Activated CD8-positive, alpha-beta memory T cell treated with anti-CD3 and anti-CD28 coated beads, Interleukin-2, amount 10 ng/mL, durations not matched to agents 7 days and 5 days (primary cell): ENCODE data around the gene AOPEP. TPM values are rescaled to one million over a fixed set of nuclear protein-coding genes. Genes with fewer than 3 reads are reported as not detected.

Experiments used
- ATAC-seq: fragments of 150-1000 bp; cut with Tn5 transposase; one replicate; pipeline ENCODE4 v1.10.0; 2021; ENCODE audit warnings: moderate library complexity
- CTCF ChIA-PET: fragments of 350-600 bp; sonication (Branson Sonifier 250); formaldehyde crosslinking; loops from one replicate; lab custom pipeline; 2021; ENCODE audit warnings: antibody characterized with exemption; lab: Charles Lee
- DNase-seq: peaks from one replicate; pipeline ENCODE4 v3.0.0-alpha.2; 2020
- H3K27ac Mint-ChIP-seq: one replicate; pipeline ENCODE4 v1.8.0; 2021; ENCODE audit warnings: mild to moderate bottlenecking, mixed read lengths
- H3K27me3 Mint-ChIP-seq: one replicate; pipeline ENCODE4 v1.8.0; 2021; ENCODE audit warnings: mixed read lengths
- H3K36me3 Mint-ChIP-seq: one replicate; pipeline ENCODE4 v1.8.0; 2021; ENCODE audit warnings: mild to moderate bottlenecking, mixed read lengths
- H3K4me1 Mint-ChIP-seq: one replicate; pipeline ENCODE4 v1.8.0; 2021; ENCODE audit warnings: mixed read lengths
- H3K4me3 Mint-ChIP-seq: one replicate; pipeline ENCODE4 v1.8.0; 2021; ENCODE audit warnings: mild to moderate bottlenecking, moderate library complexity, mixed read lengths
- H3K9me3 Mint-ChIP-seq: one replicate; pipeline ENCODE4 v1.8.0; 2022; ENCODE audit warnings: low read depth, mixed read lengths
- total RNA-seq, 2 experiments: library from RNA; stranded (reverse); gene quantifications; one replicate each; pipeline ENCODE4 v1.2.3, GENCODE V29; 2021

The AOPEP gene
- total RNA-seq, 2 experiments from 2014 or later: 9.8 to 13.7 TPM

- CTCF ChIA-PET: no interaction called here
- Mint-ChIP-seq H3K4me3 (no peak overlapping the region), H3K9me3 (no peaks in the 10 kb centered on the region), H3K4me1 (no peaks in the 10 kb centered on the region), H3K27me3 (no peaks in the 10 kb centered on the region), H3K27ac (no peak overlapping the region), H3K36me3 (peaks cover 2% of the 10 kb centered on the region)
- no peak for ATAC-seq
- no peak for DNase-seq
These were observed 189.3 kb downstream of the AOPEP start for GRCh38 chr9:94915476-94916450.

- no peaks in the 10 kb centered on the region for H3K9me3 Mint-ChIP-seq
- no peak overlapping the region for H3K4me3 Mint-ChIP-seq
- CTCF ChIA-PET: interaction anchor here (0.9 to 1.5 kb wide), 3 partner anchors 12 to 236 kb away, joined by 3 to 7 read pairs (median 3); no protein-coding TSS in a partner anchor
- no peak for DNase-seq
- no peak for ATAC-seq
- H3K27ac Mint-ChIP-seq: no peak overlapping the region
- H3K27me3 Mint-ChIP-seq: no peaks in the 10 kb centered on the region
- no peaks in the 10 kb centered on the region for H3K4me1 Mint-ChIP-seq
- H3K36me3 Mint-ChIP-seq: peaks cover 2% of the 10 kb centered on the region
These were observed 190.5 kb downstream of the AOPEP start for GRCh38 chr9:94916956-94917355.

GRCh38 chr9:94918038-94918753 is 191.7 kb downstream of the AOPEP start:
- ATAC-seq (peak; percentile 30), DNase-seq (no peak)
- Mint-ChIP-seq H3K4me3 (no peak overlapping the region), H3K27me3 (no peaks in the 10 kb centered on the region), H3K9me3 (no peaks in the 10 kb centered on the region), H3K27ac (no peak overlapping the region), H3K4me1 (no peaks in the 10 kb centered on the region), H3K36me3 (peaks cover 2% of the 10 kb centered on the region)
- CTCF ChIA-PET: interaction anchor here (0.9 to 1.5 kb wide), 4 partner anchors 14 to 237 kb away, joined by 3 to 7 read pairs (median 3); no protein-coding TSS in a partner anchor

GRCh38 chr9:94919376-94920098 is 193.0 kb downstream of the AOPEP start:
- H3K4me3 Mint-ChIP-seq: no peak overlapping the region
- H3K4me1 Mint-ChIP-seq: no peaks in the 10 kb centered on the region
- H3K9me3 Mint-ChIP-seq: no peaks in the 10 kb centered on the region
- DNase-seq: no peak
- ATAC-seq: no peak
- no peaks in the 10 kb centered on the region for H3K27me3 Mint-ChIP-seq
- H3K36me3 Mint-ChIP-seq: peaks cover 2% of the 10 kb centered on the region
- H3K27ac Mint-ChIP-seq: no peak overlapping the region
- CTCF ChIA-PET: no interaction called here

GRCh38 chr9:94920420-94921091 is 194.1 kb downstream of the AOPEP start:
- Mint-ChIP-seq H3K9me3 (no peaks in the 10 kb centered on the region), H3K4me1 (no peaks in the 10 kb centered on the region), H3K27ac (no peak overlapping the region), H3K4me3 (no peak overlapping the region), H3K27me3 (no peaks in the 10 kb centered on the region), H3K36me3 (no peaks in the 10 kb centered on the region)
- no peak for DNase-seq
- CTCF ChIA-PET: no interaction called here
- no peak for ATAC-seq

- no peak for DNase-seq
- CTCF ChIA-PET: no interaction called here
- Mint-ChIP-seq H3K27me3 (no peaks in the 10 kb centered on the region), H3K9me3 (no peaks in the 10 kb centered on the region), H3K4me1 (no peaks in the 10 kb centered on the region), H3K36me3 (no peaks in the 10 kb centered on the region), H3K4me3 (no peak overlapping the region), H3K27ac (no peak overlapping the region)
- no peak for ATAC-seq
These were observed 194.6 kb downstream of the AOPEP start for GRCh38 chr9:94921092-94921471.

GRCh38 chr9:94921656-94922055 is 195.2 kb downstream of the AOPEP start:
- Mint-ChIP-seq H3K27me3 (no peaks in the 10 kb centered on the region), H3K4me1 (no peaks in the 10 kb centered on the region), H3K27ac (no peak overlapping the region), H3K4me3 (no peak overlapping the region), H3K9me3 (no peaks in the 10 kb centered on the region), H3K36me3 (no peaks in the 10 kb centered on the region)
- DNase-seq (no peak), ATAC-seq (no peak)
- CTCF ChIA-PET: no interaction called here

- ATAC-seq (no peak), DNase-seq (no peak)
- CTCF ChIA-PET: no interaction called here
These were observed 195.7 kb downstream of the AOPEP start for GRCh38 chr9:94922098-94922607.

GRCh38 chr9:94922691-94923107 is 196.2 kb downstream of the AOPEP start:
- H3K9me3 Mint-ChIP-seq: no peaks in the 10 kb centered on the region
- H3K4me3 Mint-ChIP-seq: no peak overlapping the region
- no peak for DNase-seq
- no peaks in the 10 kb centered on the region for H3K36me3 Mint-ChIP-seq
- no peaks in the 10 kb centered on the region for H3K27me3 Mint-ChIP-seq
- CTCF ChIA-PET: no interaction called here
- no peaks in the 10 kb centered on the region for H3K4me1 Mint-ChIP-seq
- no peak for ATAC-seq
- no peak overlapping the region for H3K27ac Mint-ChIP-seq

More at GRCh38 chr9:94922098-94922607, 195.7 kb downstream of the AOPEP start:
- Mint-ChIP-seq H3K9me3 (no peaks in the 10 kb centered on the region), H3K27me3 (no peaks in the 10 kb centered on the region), H3K4me1 (no peaks in the 10 kb centered on the region), H3K27ac (no peak overlapping the region), H3K4me3 (no peak overlapping the region), H3K36me3 (no peaks in the 10 kb centered on the region)

GRCh38 chr9:94923326-94924089 is 197.0 kb downstream of the AOPEP start:
- H3K4me1 Mint-ChIP-seq: no peaks in the 10 kb centered on the region
- DNase-seq (no peak), ATAC-seq (no peak)
- CTCF ChIA-PET: no interaction called here
- H3K9me3 Mint-ChIP-seq: no peaks in the 10 kb centered on the region
- H3K27ac Mint-ChIP-seq: no peak overlapping the region
- H3K27me3 Mint-ChIP-seq: no peaks in the 10 kb centered on the region
- no peaks in the 10 kb centered on the region for H3K36me3 Mint-ChIP-seq
- H3K4me3 Mint-ChIP-seq: no peak overlapping the region

GRCh38 chr9:94925751-94926430 is 199.4 kb downstream of the AOPEP start:
- Mint-ChIP-seq H3K4me1 (no peaks in the 10 kb centered on the region), H3K9me3 (no peaks in the 10 kb centered on the region), H3K36me3 (no peaks in the 10 kb centered on the region), H3K27me3 (no peaks in the 10 kb centered on the region), H3K27ac (no peak overlapping the region), H3K4me3 (no peak overlapping the region)
- ATAC-seq (no peak), DNase-seq (no peak)
- CTCF ChIA-PET: no interaction called here

GRCh38 chr9:94926431-94926800 is 199.9 kb downstream of the AOPEP start:
- H3K9me3 Mint-ChIP-seq: no peaks in the 10 kb centered on the region
- ATAC-seq: no peak
- H3K4me1 Mint-ChIP-seq: no peaks in the 10 kb centered on the region
- CTCF ChIA-PET: no interaction called here
- H3K27ac Mint-ChIP-seq: no peak overlapping the region
- DNase-seq: no peak
- no peaks in the 10 kb centered on the region for H3K27me3 Mint-ChIP-seq
- no peak overlapping the region for H3K4me3 Mint-ChIP-seq
- no peaks in the 10 kb centered on the region for H3K36me3 Mint-ChIP-seq
